ENCODE results near the gene KIF6.

Gene KIF6

GRCh38 chr6:39585641-39586040, 139.6 kb downstream of the KIF6 start:
- no peak for DNase-seq

GRCh38 chr6:39577446-39578165, 147.6 kb downstream of the KIF6 start:
- no peak for DNase-seq

- no peak for DNase-seq
Measured at GRCh38 chr6:39576556-39577303, 148.5 kb downstream of the KIF6 start.

GRCh38 chr6:39574991-39575390, 150.2 kb downstream of the KIF6 start:
- no peak for DNase-seq

GRCh38 chr6:39573541-39573940, 151.7 kb downstream of the KIF6 start:
- no peak for DNase-seq

GRCh38 chr6:39572661-39573340, 152.4 kb downstream of the KIF6 start:
- no peak for DNase-seq

- DNase-seq = no peak
Measured at GRCh38 chr6:39568896-39569295, 156.3 kb downstream of the KIF6 start.

- DNase-seq = no peak
Measured at GRCh38 chr6:39567091-39567490, 158.1 kb downstream of the KIF6 start.

GRCh38 chr6:39566456-39566855, 158.8 kb downstream of the KIF6 start:
- DNase-seq = no peak

GRCh38 chr6:39565956-39566355, 159.3 kb downstream of the KIF6 start:
- no peak for DNase-seq

- no peak for DNase-seq
Measured at GRCh38 chr6:39563566-39564311, 161.5 kb downstream of the KIF6 start.

- no peak for DNase-seq
Measured at GRCh38 chr6:39561536-39562266, 163.5 kb downstream of the KIF6 start.

- no peak for DNase-seq
Measured at GRCh38 chr6:39560915-39561314, 164.3 kb downstream of the KIF6 start.

GRCh38 chr6:39558591-39559190, 166.5 kb downstream of the KIF6 start:
- no peak for DNase-seq

- no peak for DNase-seq
Measured at GRCh38 chr6:39558079-39558478, 167.1 kb downstream of the KIF6 start.

GRCh38 chr6:39555136-39555535, 170.1 kb downstream of the KIF6 start:
- DNase-seq = no peak

- no peak for DNase-seq
Measured at GRCh38 chr6:39553860-39554802, 171.1 kb downstream of the KIF6 start.

- DNase-seq = no peak
Measured at GRCh38 chr6:39553029-39553428, 172.2 kb downstream of the KIF6 start.

- no peak for DNase-seq
Measured at GRCh38 chr6:39550191-39550590, 175.0 kb downstream of the KIF6 start.

- DNase-seq = no peak
Measured at GRCh38 chr6:39546731-39547130, 178.5 kb downstream of the KIF6 start.

GRCh38 chr6:39543950-39544349, 181.3 kb downstream of the KIF6 start:
- DNase-seq = no peak

All from CD4-positive, alpha-beta T cell treated with Interleukin-4 for 1 hour (primary cell).